H9 (cell line): Measurements from ENCODE around the gene SOCS1. TPM values are rescaled to one million over a fixed set of nuclear protein-coding genes. Genes with fewer than 3 reads are reported as not detected.

Experiments used
- DNase-seq: peaks from one replicate; pipeline ENCODE4 v3.0.0-alpha.2; 2017
- H2AFZ ChIP-seq: one replicate; pipeline ENCODE4 v1.6.1; 2013; ENCODE audit warnings: mild to moderate bottlenecking, low read length, control low read depth, moderate library complexity
- H2AK5ac ChIP-seq: 2 replicates; pipeline ENCODE4 v1.6.1; 2013; ENCODE audit warnings: low read length, control low read depth, mixed read lengths; ENCODE audit not compliant: insufficient read length
- H2BK120ac ChIP-seq: one replicate; pipeline ENCODE4 v1.6.1; 2013; ENCODE audit warnings: low read depth, mild to moderate bottlenecking, low read length, control low read depth, inconsistent platforms; ENCODE audit not compliant: poor library complexity, severe bottlenecking
- H2BK12ac ChIP-seq: 2 replicates; pipeline ENCODE4 v1.6.1; 2013; ENCODE audit warnings: low read length, control low read depth, mixed read lengths, low read depth; ENCODE audit not compliant: insufficient read length
- H2BK15ac ChIP-seq: 2 replicates; pipeline ENCODE4 v1.6.1; 2013; ENCODE audit warnings: low read depth, low read length, control low read depth
- H2BK20ac ChIP-seq: one replicate; pipeline ENCODE4 v1.6.1; 2013; ENCODE audit warnings: low read depth, mild to moderate bottlenecking, low read length, control low read depth, inconsistent platforms; ENCODE audit not compliant: poor library complexity, severe bottlenecking
- H2BK5ac ChIP-seq: 2 replicates; pipeline ENCODE4 v1.6.1; 2013; ENCODE audit warnings: low read length, control low read depth, mixed read lengths; ENCODE audit not compliant: insufficient read length
- H3K14ac ChIP-seq: 2 replicates; pipeline ENCODE4 v1.6.1; 2013; ENCODE audit warnings: low read length, control low read depth; ENCODE audit not compliant: insufficient read depth
- H3K18ac ChIP-seq: 2 replicates; pipeline ENCODE4 v1.6.1; 2013; ENCODE audit warnings: low read depth, mild to moderate bottlenecking, mixed read lengths, low read length, control low read depth; ENCODE audit not compliant: insufficient read length
- H3K23ac ChIP-seq: 2 replicates; pipeline ENCODE4 v1.6.1; 2013; ENCODE audit warnings: low read length, control low read depth, mixed read lengths, low read depth; ENCODE audit not compliant: insufficient read length
- H3K23me2 ChIP-seq: 2 replicates; pipeline ENCODE4 v1.6.1; 2013; ENCODE audit warnings: low read depth, mild to moderate bottlenecking, mixed read lengths, low read length, control low read depth; ENCODE audit not compliant: insufficient read length, poor library complexity, severe bottlenecking
- H3K27ac ChIP-seq: 2 replicates; pipeline ENCODE4 v1.5.1; 2013; ENCODE audit warnings: low read length, control low read depth, mixed read lengths, low read depth; ENCODE audit not compliant: insufficient read length
- H3K27me3 ChIP-seq: 2 replicates; pipeline ENCODE4 v1.6.1; 2013; ENCODE audit warnings: low read length, control low read depth, inconsistent platforms; ENCODE audit not compliant: insufficient read depth
- H3K4ac ChIP-seq: 2 replicates; pipeline ENCODE4 v1.6.1; 2013; ENCODE audit warnings: low read depth, mild to moderate bottlenecking, control low read depth, inconsistent platforms, low read length, moderate library complexity
- H3K4me1 ChIP-seq: 2 replicates; pipeline ENCODE4 v1.6.1; 2013; ENCODE audit warnings: low read length, control low read depth, inconsistent platforms; ENCODE audit not compliant: insufficient read depth
- H3K4me2 ChIP-seq: 2 replicates; pipeline ENCODE4 v1.6.1; 2013; ENCODE audit warnings: low read length, control low read depth, mixed read lengths; ENCODE audit not compliant: insufficient read length, insufficient read depth
- H3K56ac ChIP-seq: 2 replicates; pipeline ENCODE4 v1.6.1; 2013; ENCODE audit warnings: low read depth, mild to moderate bottlenecking, mixed read lengths, low read length, control low read depth; ENCODE audit not compliant: insufficient read length
- H3K79me1 ChIP-seq: 2 replicates; pipeline ENCODE4 v1.6.1; 2013; ENCODE audit warnings: low read depth, mild to moderate bottlenecking, moderate library complexity, low read length, control low read depth, inconsistent platforms; ENCODE audit not compliant: insufficient read depth, poor library complexity, severe bottlenecking
- H3K79me2 ChIP-seq: 2 replicates; pipeline ENCODE4 v1.6.1; 2013; ENCODE audit warnings: low read length, control low read depth, inconsistent platforms; ENCODE audit not compliant: insufficient read depth
- H3K9ac ChIP-seq: 2 replicates; pipeline ENCODE4 v1.6.1; 2013; ENCODE audit warnings: low read length, control low read depth, mixed read lengths; ENCODE audit not compliant: insufficient read length; ENCODE audit errors: extremely low read depth
- H3K9me3 ChIP-seq: one replicate; pipeline ENCODE4 v1.6.1; 2013; ENCODE audit warnings: low read depth, low read length, inconsistent platforms; ENCODE audit not compliant: control insufficient read depth
- H3T11ph ChIP-seq: one replicate; pipeline ENCODE4 v1.6.1; 2013; ENCODE audit warnings: mild to moderate bottlenecking, low read length, control low read depth, inconsistent platforms
- H4K20me1 ChIP-seq: one replicate; pipeline ENCODE4 v1.6.1; 2013; ENCODE audit not compliant: control insufficient read depth, insufficient read length, insufficient read depth
- H4K5ac ChIP-seq: 2 replicates; pipeline ENCODE4 v1.6.1; 2013; ENCODE audit warnings: low read depth, mild to moderate bottlenecking, mixed read lengths, low read length, control low read depth; ENCODE audit not compliant: insufficient read length
- H4K8ac ChIP-seq: replicated peaks from 2 replicates; pipeline ENCODE4 v1.6.1; 2013; ENCODE audit warnings: low read length, control low read depth, mixed read lengths, low read depth; ENCODE audit not compliant: insufficient read length
- H4K91ac ChIP-seq: 2 replicates; pipeline ENCODE4 v1.6.1; 2013; ENCODE audit warnings: low read depth, mild to moderate bottlenecking, moderate library complexity, mixed read lengths, low read length, control low read depth; ENCODE audit not compliant: insufficient read length
- H3K27ac Mint-ChIP-seq, 3 experiments: 2 replicates in 2 of 3; 3 replicates in 1 of 3; pipeline ENCODE4 v1.8.0; 2020 to 2021; ENCODE audit warnings: mixed read lengths in 3 of 3, mild to moderate bottlenecking in 1 of 3, moderate library complexity in 1 of 3
- H3K27me3 Mint-ChIP-seq: 2 replicates; pipeline ENCODE4 v1.8.0; 2021; ENCODE audit warnings: low read depth, mild to moderate bottlenecking, moderate library complexity, mixed read lengths
- H3K36me3 Mint-ChIP-seq, 3 experiments: 2 replicates in 2 of 3; 3 replicates in 1 of 3; pipeline ENCODE4 v1.8.0; 2020 to 2021; ENCODE audit warnings: low read depth in 3 of 3, mixed read lengths in 3 of 3; ENCODE audit not compliant: insufficient read depth in 1 of 3
- H3K4me1 Mint-ChIP-seq, 2 experiments: 2 replicates each; pipeline ENCODE4 v1.8.0; 2020; ENCODE audit warnings: mixed read lengths in 2 of 2
- H3K4me3 Mint-ChIP-seq, 2 experiments: 2 replicates in 1 of 2; 3 replicates in 1 of 2; pipeline ENCODE4 v1.8.0; 2020 to 2021; ENCODE audit warnings: mild to moderate bottlenecking in 2 of 2, mixed read lengths in 2 of 2, moderate library complexity in 1 of 2
- H3K9me3 Mint-ChIP-seq, 2 experiments: 2 replicates in 1 of 2; 3 replicates in 1 of 2; pipeline ENCODE4 v1.8.0; 2020; ENCODE audit warnings: mild to moderate bottlenecking in 2 of 2, mixed read lengths in 2 of 2, moderate library complexity in 1 of 2
- WGBS: extraction: QIAGEN DNeasy Blood & Tissue Kit; methylation state at CpG from one replicate; pipeline ENCODE4 v1.1.7; 2013; ENCODE audit warnings: missing lambda C conversion rate, low lambda C conversion rate, mixed read lengths; ENCODE audit not compliant: insufficient read length; ENCODE audit errors: extremely low coverage; 5-methylcytosine and 5-hydroxymethylcytosine counted together
- total RNA-seq: library from RNA; stranded (reverse); gene quantifications from 2 replicates; pipeline ENCODE4 v1.2.1, GENCODE V29; 2021
- TF ChIP-seq, protein P1 (sequence below): fragments of 200-600 bp; sonication (generic); conservative IDR thresholded peaks from 3 replicates; pipeline ENCODE4 v1.8.0; 2021; ENCODE audit warnings: antibody characterized with exemption, mild to moderate bottlenecking

SOCS1 gene
- total RNA-seq, 1 experiment from 2014 or later: 11.0 TPM

DNA sequence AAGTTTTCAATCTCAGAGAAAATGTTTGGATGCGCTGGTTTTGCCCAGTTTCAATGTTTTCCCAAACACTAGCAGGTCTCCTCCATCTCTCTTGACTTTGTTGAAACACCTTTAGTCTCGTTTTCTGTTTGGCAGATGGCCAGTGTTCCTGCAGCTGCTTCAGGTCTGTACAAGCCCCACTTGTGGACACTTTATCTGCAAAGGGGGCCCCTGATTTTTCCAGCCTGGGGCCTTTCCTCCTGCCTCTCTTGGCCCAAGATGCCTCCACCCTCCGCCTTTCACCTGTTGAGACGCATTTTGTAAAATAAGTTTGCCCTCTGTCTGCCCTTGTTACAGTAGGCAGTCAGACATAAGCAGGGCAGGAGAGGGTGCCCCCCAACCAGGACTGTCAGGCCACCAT, 47.0 kb upstream of the SOCS1 start:
- no peak overlapping the region for H2AFZ ChIP-seq
- H3K27me3 Mint-ChIP-seq: no peaks in the 10 kb centered on the region; the same call in 1 of the 2 replicates
- peaks cover under 1 to 6% of the 10 kb centered on the region in 2 experiments for H3K4me1 Mint-ChIP-seq
- no peak overlapping the region for H3K27ac ChIP-seq
- TF ChIP-seq, protein P1, sequence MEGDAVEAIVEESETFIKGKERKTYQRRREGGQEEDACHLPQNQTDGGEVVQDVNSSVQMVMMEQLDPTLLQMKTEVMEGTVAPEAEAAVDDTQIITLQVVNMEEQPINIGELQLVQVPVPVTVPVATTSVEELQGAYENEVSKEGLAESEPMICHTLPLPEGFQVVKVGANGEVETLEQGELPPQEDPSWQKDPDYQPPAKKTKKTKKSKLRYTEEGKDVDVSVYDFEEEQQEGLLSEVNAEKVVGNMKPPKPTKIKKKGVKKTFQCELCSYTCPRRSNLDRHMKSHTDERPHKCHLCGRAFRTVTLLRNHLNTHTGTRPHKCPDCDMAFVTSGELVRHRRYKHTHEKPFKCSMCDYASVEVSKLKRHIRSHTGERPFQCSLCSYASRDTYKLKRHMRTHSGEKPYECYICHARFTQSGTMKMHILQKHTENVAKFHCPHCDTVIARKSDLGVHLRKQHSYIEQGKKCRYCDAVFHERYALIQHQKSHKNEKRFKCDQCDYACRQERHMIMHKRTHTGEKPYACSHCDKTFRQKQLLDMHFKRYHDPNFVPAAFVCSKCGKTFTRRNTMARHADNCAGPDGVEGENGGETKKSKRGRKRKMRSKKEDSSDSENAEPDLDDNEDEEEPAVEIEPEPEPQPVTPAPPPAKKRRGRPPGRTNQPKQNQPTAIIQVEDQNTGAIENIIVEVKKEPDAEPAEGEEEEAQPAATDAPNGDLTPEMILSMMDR: no peak
- WGBS: no CpG with 5 or more reads among the region's 4 CpGs
- H3K23ac ChIP-seq: no peak overlapping the region
- H4K20me1 ChIP-seq: no peaks in the 10 kb centered on the region
- no peak overlapping the region for H2BK20ac ChIP-seq
- 0 out of 2 replicates have a peak, but pooled peaks cover 2% of the 10 kb centered on the region for H3K79me2 ChIP-seq
- no peak overlapping the region for H2BK5ac ChIP-seq
- H3K4me1 ChIP-seq: no peaks in the 10 kb centered on the region; the same call in 1 of the 2 replicates
- no peak overlapping the region for H2BK120ac ChIP-seq
- no peak overlapping the region for H4K5ac ChIP-seq
- no peak overlapping the region for H3K4ac ChIP-seq
- H3K14ac ChIP-seq: no peak overlapping the region
- H3K27ac Mint-ChIP-seq: no peak overlapping the region
- no peak overlapping the region for H3K4me3 Mint-ChIP-seq
- H3K18ac ChIP-seq: no peak overlapping the region
- H2BK15ac ChIP-seq: no peak overlapping the region
- no peaks in the 10 kb centered on the region for H3K27me3 ChIP-seq
- H3K79me1 ChIP-seq: no peaks in the 10 kb centered on the region
- H3K56ac ChIP-seq: no peak overlapping the region
- no peak overlapping the region for H3K9ac ChIP-seq
- H3K36me3 Mint-ChIP-seq: peaks cover 0 to 1% (median 0%) of the 10 kb centered on the region in 3 experiments; a peak in 1 of 7 replicates
- H4K91ac ChIP-seq: no peak overlapping the region
- no peak overlapping the region for H4K8ac ChIP-seq
- H3T11ph ChIP-seq: no peak overlapping the region
- no peak overlapping the region for H2BK12ac ChIP-seq
- H2AK5ac ChIP-seq: no peak overlapping the region
- no peaks in the 10 kb centered on the region for H3K9me3 ChIP-seq
- H3K23me2 ChIP-seq: no peaks in the 10 kb centered on the region
- no peak overlapping the region for H3K4me2 ChIP-seq
- no peaks in the 10 kb centered on the region; a peak in 1 of 5 replicates for H3K9me3 Mint-ChIP-seq
- no peak for DNase-seq
